ENCODE data around the gene ATF7. TPM values are rescaled to one million over a fixed set of nuclear protein-coding genes. Genes with fewer than 3 reads are reported as not detected.

The ATF7 gene
- total RNA-seq, 4 donors from 2014 or later: 26.7 to 54.9 (median 33.3) TPM

DNA sequence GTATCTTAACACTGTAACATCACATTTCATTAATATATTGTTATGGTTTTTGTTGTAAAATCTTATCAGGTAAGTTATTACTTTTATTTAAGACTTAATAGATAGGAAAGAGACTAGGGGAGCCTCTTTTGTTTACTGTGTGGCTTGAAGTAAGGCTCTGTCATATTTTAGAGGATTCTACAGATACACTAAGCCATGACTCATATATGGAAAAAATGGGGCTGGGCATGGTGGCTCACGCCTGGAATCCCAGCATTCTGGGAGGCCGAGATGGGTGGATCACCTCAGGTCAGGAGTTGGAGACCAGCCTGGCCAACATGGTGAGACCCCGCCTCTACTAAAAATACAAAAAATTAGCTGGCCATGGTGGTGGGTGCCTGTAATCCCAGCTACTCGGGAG lies 95.3 kb downstream of the ATF7 start:
- peaks cover 0 to 100% of the 10 kb centered on the region in 2 donors for H3K36me3 ChIP-seq
- no peaks in the 10 kb centered on the region for H3K4me1 ChIP-seq
- TF ChIP-seq, protein P1, sequence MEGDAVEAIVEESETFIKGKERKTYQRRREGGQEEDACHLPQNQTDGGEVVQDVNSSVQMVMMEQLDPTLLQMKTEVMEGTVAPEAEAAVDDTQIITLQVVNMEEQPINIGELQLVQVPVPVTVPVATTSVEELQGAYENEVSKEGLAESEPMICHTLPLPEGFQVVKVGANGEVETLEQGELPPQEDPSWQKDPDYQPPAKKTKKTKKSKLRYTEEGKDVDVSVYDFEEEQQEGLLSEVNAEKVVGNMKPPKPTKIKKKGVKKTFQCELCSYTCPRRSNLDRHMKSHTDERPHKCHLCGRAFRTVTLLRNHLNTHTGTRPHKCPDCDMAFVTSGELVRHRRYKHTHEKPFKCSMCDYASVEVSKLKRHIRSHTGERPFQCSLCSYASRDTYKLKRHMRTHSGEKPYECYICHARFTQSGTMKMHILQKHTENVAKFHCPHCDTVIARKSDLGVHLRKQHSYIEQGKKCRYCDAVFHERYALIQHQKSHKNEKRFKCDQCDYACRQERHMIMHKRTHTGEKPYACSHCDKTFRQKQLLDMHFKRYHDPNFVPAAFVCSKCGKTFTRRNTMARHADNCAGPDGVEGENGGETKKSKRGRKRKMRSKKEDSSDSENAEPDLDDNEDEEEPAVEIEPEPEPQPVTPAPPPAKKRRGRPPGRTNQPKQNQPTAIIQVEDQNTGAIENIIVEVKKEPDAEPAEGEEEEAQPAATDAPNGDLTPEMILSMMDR (IDR thresholded peaks at IDR 0.05): no peak
- TF ChIP-seq POLR2AphosphoS5 (IDR thresholded peaks at IDR 0.05) (no peak), EP300 (IDR thresholded peaks at IDR 0.05) (no peak), POLR2A (IDR thresholded peaks at IDR 0.05) (no peak)
- H3K4me3 ChIP-seq: no peak overlapping the region
- no peaks in the 10 kb centered on the region for H3K27me3 ChIP-seq
- 67% methylated on average over 3 of the region's 4 CpGs; no CpG with 5 or more reads in 1 of the 2 donors for WGBS, 2 donors (ENCODE audit: low coverage in 1 of 2)
- H3K9me3 ChIP-seq: no peaks in the 10 kb centered on the region
- ATAC-seq: no peak
- H3K27ac ChIP-seq: no peak overlapping the region

GRCh38 chr12:53530061-53530460 lies 96.1 kb downstream of the ATF7 start:
- Histone ChIP-seq H3K27ac (no peak overlapping the region), H3K36me3 (peaks cover 0 to 100% of the 10 kb centered on the region in 2 donors), H3K9me3 (no peaks in the 10 kb centered on the region), H3K27me3 (no peaks in the 10 kb centered on the region), H3K4me1 (no peaks in the 10 kb centered on the region), H3K4me3 (no peak overlapping the region)
- no peak for TF ChIP-seq POLR2A (IDR thresholded peaks at IDR 0.05)
- TF ChIP-seq, protein P1 (IDR thresholded peaks at IDR 0.05): no peak
- TF ChIP-seq EP300 (IDR thresholded peaks at IDR 0.05): no peak
- TF ChIP-seq POLR2AphosphoS5 (IDR thresholded peaks at IDR 0.05): no peak
- ATAC-seq: no peak
- WGBS, 2 donors (ENCODE audit: low coverage in 1 of 2): 83 to 100% methylated on average over 1 to 2 of the region's 2 CpGs

DNA sequence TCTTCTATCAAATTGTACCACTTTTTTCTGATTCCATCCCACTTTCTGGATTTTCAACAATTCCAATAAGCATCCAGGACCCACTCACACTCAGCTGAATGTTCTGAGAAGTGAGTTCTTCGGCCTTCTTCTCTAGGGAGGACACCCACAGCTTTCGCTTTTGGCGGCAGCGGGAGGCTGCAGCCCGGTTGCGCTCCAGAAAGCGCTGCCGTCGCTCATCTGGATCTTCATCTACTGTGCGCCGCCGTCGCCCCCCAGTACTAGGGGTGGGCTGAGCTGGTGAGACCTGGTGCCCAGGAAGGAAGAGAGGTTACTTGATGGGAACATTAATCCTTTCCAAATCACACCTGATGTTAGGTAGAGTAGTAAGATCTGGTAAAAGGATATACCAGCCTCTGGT lies 101.7 kb downstream of the ATF7 start:
- Histone ChIP-seq H3K9me3 (no peaks in the 10 kb centered on the region), H3K4me3 (no peak overlapping the region), H3K4me1 (no peaks in the 10 kb centered on the region), H3K36me3 (peaks cover 0 to 100% of the 10 kb centered on the region in 2 donors), H3K27ac (no peak overlapping the region), H3K27me3 (no peaks in the 10 kb centered on the region)
- 90% methylated on average over 10 of the region's 13 CpGs; no CpG with 5 or more reads in 1 of the 2 donors for WGBS, 2 donors (ENCODE audit: low coverage in 1 of 2)
- no peak for TF ChIP-seq POLR2A (IDR thresholded peaks at IDR 0.05)
- no peak for TF ChIP-seq POLR2AphosphoS5 (IDR thresholded peaks at IDR 0.05)
- no peak for TF ChIP-seq EP300 (IDR thresholded peaks at IDR 0.05)
- TF ChIP-seq, protein P1 (IDR thresholded peaks at IDR 0.05): no peak
- ATAC-seq: no peak

DNA sequence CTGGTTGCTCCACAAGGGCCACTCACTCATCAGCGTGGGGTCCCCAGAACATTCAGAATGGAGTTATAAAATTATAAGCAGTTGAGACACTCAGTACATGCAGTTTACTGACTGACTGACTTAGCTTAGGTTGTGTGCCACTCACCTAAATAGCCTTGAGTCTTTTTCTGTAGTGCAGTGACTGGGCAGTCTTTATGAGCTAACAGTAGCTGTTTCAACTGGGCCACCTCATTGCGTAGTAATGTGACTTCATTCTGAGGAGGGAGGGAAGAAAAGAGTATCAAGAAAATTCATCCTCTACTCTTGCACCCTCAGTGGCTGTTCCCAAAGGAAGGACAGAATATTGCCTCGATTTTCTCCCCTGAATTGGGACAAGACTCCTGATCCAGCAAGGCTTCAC lies 103.1 kb downstream of the ATF7 start:
- no peak overlapping the region for H3K4me3 ChIP-seq
- no peak overlapping the region for H3K27ac ChIP-seq
- no peak for ATAC-seq
- no peaks in the 10 kb centered on the region for H3K4me1 ChIP-seq
- no peaks in the 10 kb centered on the region for H3K27me3 ChIP-seq
- H3K36me3 ChIP-seq: peaks cover 0 to 100% of the 10 kb centered on the region in 2 donors
- TF ChIP-seq POLR2AphosphoS5 (IDR thresholded peaks at IDR 0.05) (no peak), POLR2A (IDR thresholded peaks at IDR 0.05) (no peak), EP300 (IDR thresholded peaks at IDR 0.05) (no peak)
- TF ChIP-seq, protein P1 (IDR thresholded peaks at IDR 0.05): no peak
- 88 to 100% methylated on average over 2 to 3 of the region's 3 CpGs for WGBS, 2 donors (ENCODE audit: low coverage in 1 of 2)
- no peaks in the 10 kb centered on the region for H3K9me3 ChIP-seq

DNA sequence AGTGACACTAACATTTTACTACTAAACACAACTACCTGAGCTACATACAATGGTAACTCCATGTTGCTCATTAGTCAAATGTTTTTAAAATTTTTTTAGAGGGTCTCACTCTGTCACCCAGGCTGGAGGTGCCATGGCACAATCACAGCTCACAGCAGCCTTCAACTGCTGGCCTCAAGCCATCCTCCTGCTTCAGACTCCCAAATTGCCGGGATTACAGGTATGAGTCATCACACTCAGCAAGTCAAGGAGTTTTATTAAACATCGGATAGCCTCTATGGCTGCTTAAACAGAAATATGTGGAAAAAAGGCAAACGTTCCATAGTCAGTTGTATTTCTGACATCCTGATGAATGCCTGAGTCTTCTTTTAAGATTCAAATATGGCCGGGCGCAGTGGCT lies 107.8 kb downstream of the ATF7 start:
- Histone ChIP-seq H3K27ac (no peak overlapping the region), H3K4me1 (no peaks in the 10 kb centered on the region), H3K36me3 (peaks cover 5 to 100% of the 10 kb centered on the region in 2 donors), H3K9me3 (no peaks in the 10 kb centered on the region), H3K27me3 (no peaks in the 10 kb centered on the region), H3K4me3 (no peak overlapping the region)
- 26 to 32% methylated on average over 2 to 3 of the region's 5 CpGs for WGBS, 2 donors (ENCODE audit: low coverage in 1 of 2)
- no peak for ATAC-seq
- TF ChIP-seq, protein P1 (IDR thresholded peaks at IDR 0.05): no peak
- TF ChIP-seq POLR2AphosphoS5 (IDR thresholded peaks at IDR 0.05): no peak
- TF ChIP-seq POLR2A (IDR thresholded peaks at IDR 0.05): no peak
- no peak for TF ChIP-seq EP300 (IDR thresholded peaks at IDR 0.05)
